ENCODE measurements around the gene NAPB.

- no peak for TF ChIP-seq POLR2A (IDR thresholded peaks at IDR 0.05)
- TF ChIP-seq, protein P1, sequence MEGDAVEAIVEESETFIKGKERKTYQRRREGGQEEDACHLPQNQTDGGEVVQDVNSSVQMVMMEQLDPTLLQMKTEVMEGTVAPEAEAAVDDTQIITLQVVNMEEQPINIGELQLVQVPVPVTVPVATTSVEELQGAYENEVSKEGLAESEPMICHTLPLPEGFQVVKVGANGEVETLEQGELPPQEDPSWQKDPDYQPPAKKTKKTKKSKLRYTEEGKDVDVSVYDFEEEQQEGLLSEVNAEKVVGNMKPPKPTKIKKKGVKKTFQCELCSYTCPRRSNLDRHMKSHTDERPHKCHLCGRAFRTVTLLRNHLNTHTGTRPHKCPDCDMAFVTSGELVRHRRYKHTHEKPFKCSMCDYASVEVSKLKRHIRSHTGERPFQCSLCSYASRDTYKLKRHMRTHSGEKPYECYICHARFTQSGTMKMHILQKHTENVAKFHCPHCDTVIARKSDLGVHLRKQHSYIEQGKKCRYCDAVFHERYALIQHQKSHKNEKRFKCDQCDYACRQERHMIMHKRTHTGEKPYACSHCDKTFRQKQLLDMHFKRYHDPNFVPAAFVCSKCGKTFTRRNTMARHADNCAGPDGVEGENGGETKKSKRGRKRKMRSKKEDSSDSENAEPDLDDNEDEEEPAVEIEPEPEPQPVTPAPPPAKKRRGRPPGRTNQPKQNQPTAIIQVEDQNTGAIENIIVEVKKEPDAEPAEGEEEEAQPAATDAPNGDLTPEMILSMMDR (IDR thresholded peaks at IDR 0.05), result no peak
These were observed 94.5 kb downstream of the NAPB start for GRCh38 chr20:23326774-23327173.

All from right lobe of liver (tissue), 4 donors.